ENCODE measurements around the gene FHOD3.
A peak's percentile ranks its signal among the peaks of the same experiment; 100 is the strongest.

The FHOD3 gene

DNA sequence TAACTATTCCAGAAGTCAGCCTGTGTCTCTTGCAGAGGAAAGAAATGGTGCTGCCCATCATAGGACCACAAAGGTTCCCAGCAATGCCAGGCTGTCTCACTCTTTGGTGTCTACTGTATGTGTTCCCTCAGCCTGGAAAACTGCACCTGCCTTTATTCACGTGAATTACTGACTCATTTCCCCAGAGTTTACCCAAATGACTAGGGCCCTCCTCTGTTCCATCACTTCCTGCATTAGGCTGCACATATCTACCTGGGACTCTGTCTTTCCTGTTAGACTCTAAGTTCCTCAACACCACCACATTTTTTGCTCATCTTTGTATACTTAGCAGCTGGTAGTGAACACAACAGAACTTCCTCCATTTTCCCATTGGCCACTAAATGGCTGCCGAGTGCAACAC is 188.3 kb downstream of the FHOD3 start:
- no peak overlapping the region for H3K27ac Mint-ChIP-seq
- H3K9me3 Mint-ChIP-seq, result no peaks in the 10 kb centered on the region
- no peak for DNase-seq
- peaks cover 5% of the 10 kb centered on the region for H3K36me3 Mint-ChIP-seq (ENCODE audit: low read depth)
- peaks cover 3% of the 10 kb centered on the region for H3K27me3 Mint-ChIP-seq (ENCODE audit: low read depth, poor library complexity)
- no peak overlapping the region for H3K4me3 Mint-ChIP-seq
- TF ChIP-seq, protein P1, sequence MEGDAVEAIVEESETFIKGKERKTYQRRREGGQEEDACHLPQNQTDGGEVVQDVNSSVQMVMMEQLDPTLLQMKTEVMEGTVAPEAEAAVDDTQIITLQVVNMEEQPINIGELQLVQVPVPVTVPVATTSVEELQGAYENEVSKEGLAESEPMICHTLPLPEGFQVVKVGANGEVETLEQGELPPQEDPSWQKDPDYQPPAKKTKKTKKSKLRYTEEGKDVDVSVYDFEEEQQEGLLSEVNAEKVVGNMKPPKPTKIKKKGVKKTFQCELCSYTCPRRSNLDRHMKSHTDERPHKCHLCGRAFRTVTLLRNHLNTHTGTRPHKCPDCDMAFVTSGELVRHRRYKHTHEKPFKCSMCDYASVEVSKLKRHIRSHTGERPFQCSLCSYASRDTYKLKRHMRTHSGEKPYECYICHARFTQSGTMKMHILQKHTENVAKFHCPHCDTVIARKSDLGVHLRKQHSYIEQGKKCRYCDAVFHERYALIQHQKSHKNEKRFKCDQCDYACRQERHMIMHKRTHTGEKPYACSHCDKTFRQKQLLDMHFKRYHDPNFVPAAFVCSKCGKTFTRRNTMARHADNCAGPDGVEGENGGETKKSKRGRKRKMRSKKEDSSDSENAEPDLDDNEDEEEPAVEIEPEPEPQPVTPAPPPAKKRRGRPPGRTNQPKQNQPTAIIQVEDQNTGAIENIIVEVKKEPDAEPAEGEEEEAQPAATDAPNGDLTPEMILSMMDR (IDR thresholded peaks at IDR 0.05), result no peak
- peaks cover 65% of the 10 kb centered on the region for H3K4me1 Mint-ChIP-seq

- H3K27ac Mint-ChIP-seq, result peak overlapping the region; percentile 38
- H3K4me3 Mint-ChIP-seq, result peak overlapping the region; percentile 23
- H3K4me1 Mint-ChIP-seq, result peaks cover 63% of the 10 kb centered on the region
- peaks cover under 1% of the 10 kb centered on the region for H3K27me3 Mint-ChIP-seq (ENCODE audit: low read depth, poor library complexity)
- DNase-seq, result peak; percentile 30
- H3K36me3 Mint-ChIP-seq (ENCODE audit: low read depth), result peaks cover 5% of the 10 kb centered on the region
- TF ChIP-seq, protein P1 (IDR thresholded peaks at IDR 0.05), result no peak
- H3K9me3 Mint-ChIP-seq, result no peaks in the 10 kb centered on the region
Observed at GRCh38 chr18:36488131-36488530, 190.6 kb downstream of the FHOD3 start.

- Mint-ChIP-seq H3K27me3 (ENCODE audit: low read depth, poor library complexity) (peaks cover 4% of the 10 kb centered on the region), H3K36me3 (ENCODE audit: low read depth) (peaks cover 2% of the 10 kb centered on the region), H3K9me3 (no peaks in the 10 kb centered on the region), H3K27ac (no peak overlapping the region), H3K4me3 (no peak overlapping the region), H3K4me1 (peaks cover 89% of the 10 kb centered on the region)
- DNase-seq, result no peak
- TF ChIP-seq, protein P1 (IDR thresholded peaks at IDR 0.05), result no peak
Observed at GRCh38 chr18:36490897-36491296, 193.4 kb downstream of the FHOD3 start.

GRCh38 chr18:36492604-36493329 is 195.3 kb downstream of the FHOD3 start:
- Mint-ChIP-seq H3K36me3 (ENCODE audit: low read depth) (no peaks in the 10 kb centered on the region), H3K4me1 (peaks cover 87% of the 10 kb centered on the region), H3K4me3 (peak overlapping the region; percentile 53), H3K27me3 (ENCODE audit: low read depth, poor library complexity) (peaks cover 4% of the 10 kb centered on the region), H3K27ac (peak overlapping the region; percentile 93), H3K9me3 (no peaks in the 10 kb centered on the region)
- TF ChIP-seq, protein P1 (IDR thresholded peaks at IDR 0.05), result no peak
- no peak for DNase-seq

DNA sequence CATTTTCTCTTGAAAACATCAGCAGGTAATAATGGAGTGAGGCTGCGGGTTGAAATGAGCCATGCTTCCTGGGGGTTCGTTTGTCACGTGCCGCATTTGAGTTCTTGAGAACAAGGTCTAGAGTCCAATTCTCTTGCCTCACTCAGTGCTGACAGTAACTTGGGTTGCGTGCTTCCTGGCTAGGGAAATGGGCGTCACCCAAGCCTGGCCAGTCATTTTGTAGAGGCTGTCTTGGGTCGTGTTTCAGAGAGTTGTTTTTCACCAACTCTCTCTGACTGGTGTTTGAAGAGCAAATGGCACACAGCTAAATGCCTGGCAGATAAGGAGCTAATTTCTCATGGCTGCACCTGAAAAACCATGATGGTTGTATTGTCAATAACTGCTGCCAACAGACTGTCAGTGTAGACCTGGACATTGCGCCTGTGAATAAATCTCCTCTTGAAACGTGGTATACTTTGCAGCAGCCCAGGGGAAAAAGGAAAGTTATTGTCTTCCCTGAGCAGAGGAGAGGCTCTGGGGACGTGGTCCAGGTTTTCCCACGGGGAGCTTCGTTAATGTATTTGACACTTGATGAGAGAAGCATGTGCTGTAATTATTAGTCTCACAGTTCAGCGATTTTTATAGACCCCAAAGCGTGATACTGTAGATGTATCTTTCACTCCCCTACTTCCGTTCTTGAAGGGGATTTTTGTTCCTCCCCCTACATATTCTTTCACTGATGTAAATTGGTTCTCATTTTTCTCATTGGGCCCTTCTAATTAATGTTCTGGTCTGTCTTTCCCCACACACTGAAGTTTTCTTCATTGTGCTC is 196.0 kb downstream of the FHOD3 start:
- peaks cover 79% of the 10 kb centered on the region for H3K4me1 Mint-ChIP-seq
- H3K27ac Mint-ChIP-seq, result peak overlapping the region; percentile 93
- DNase-seq, result peak; percentile 28
- peak overlapping the region; percentile 53 for H3K4me3 Mint-ChIP-seq
- TF ChIP-seq, protein P1 (IDR thresholded peaks at IDR 0.05), result no peak
- H3K27me3 Mint-ChIP-seq (ENCODE audit: low read depth, poor library complexity), result peaks cover 4% of the 10 kb centered on the region
- H3K36me3 Mint-ChIP-seq (ENCODE audit: low read depth), result no peaks in the 10 kb centered on the region
- no peaks in the 10 kb centered on the region for H3K9me3 Mint-ChIP-seq

All from nephron progenitor cell (in vitro differentiated cells).